Endodermal cell (in vitro differentiated cells): ENCODE measurements around the gene PCBP3. TPM values are rescaled to one million over a fixed set of nuclear protein-coding genes. Genes with fewer than 3 reads are reported as not detected.

ENCODE experiments used
- DNase-seq: peaks from one replicate; pipeline ENCODE4 v3.0.0-alpha.2; 2017
- H3K27ac ChIP-seq: 2 replicates; pipeline ENCODE4 v1.5.1; 2013; ENCODE audit warnings: mild to moderate bottlenecking, low read depth, low read length, moderate library complexity
- H3K27me3 ChIP-seq: 2 replicates; pipeline ENCODE4 v1.6.1; 2013; ENCODE audit warnings: mild to moderate bottlenecking, low read length, moderate library complexity; ENCODE audit not compliant: insufficient read depth, control insufficient read depth, poor library complexity, severe bottlenecking
- H3K36me3 ChIP-seq: 2 replicates; pipeline ENCODE4 v1.7.0; 2013; ENCODE audit warnings: mild to moderate bottlenecking, low read length, moderate library complexity; ENCODE audit not compliant: control insufficient read depth, insufficient read depth
- H3K4me1 ChIP-seq: one replicate; pipeline ENCODE4 v1.7.0; 2013; ENCODE audit warnings: low read length; ENCODE audit not compliant: control insufficient read depth, insufficient read depth
- H3K4me3 ChIP-seq: 2 replicates; pipeline ENCODE4 v1.5.1; 2013; ENCODE audit warnings: mild to moderate bottlenecking, low read length, moderate library complexity
- H3K9ac ChIP-seq: 2 replicates; pipeline ENCODE4 v1.6.1; 2013; ENCODE audit warnings: mild to moderate bottlenecking, low read length, moderate library complexity; ENCODE audit not compliant: poor library complexity, severe bottlenecking; ENCODE audit errors: extremely low read depth
- H3K9me3 ChIP-seq: 2 replicates; pipeline ENCODE4 v1.6.1; 2013; ENCODE audit warnings: mild to moderate bottlenecking, low read length, moderate library complexity; ENCODE audit not compliant: control insufficient read depth
- H3K27ac Mint-ChIP-seq: 2 replicates; pipeline ENCODE4 v1.8.0; 2020; ENCODE audit warnings: mixed read lengths
- H3K27me3 Mint-ChIP-seq: 2 replicates; pipeline ENCODE4 v1.8.0; 2021; ENCODE audit warnings: mild to moderate bottlenecking, mixed read lengths; ENCODE audit not compliant: insufficient read depth
- H3K36me3 Mint-ChIP-seq: 2 replicates; pipeline ENCODE4 v1.8.0; 2020; ENCODE audit warnings: low read depth, mixed read lengths
- H3K4me1 Mint-ChIP-seq: 2 replicates; pipeline ENCODE4 v1.8.0; 2020; ENCODE audit warnings: mixed read lengths
- H3K4me3 Mint-ChIP-seq: 2 replicates; pipeline ENCODE4 v1.8.0; 2020; ENCODE audit warnings: mild to moderate bottlenecking, moderate library complexity, mixed read lengths
- H3K9me3 Mint-ChIP-seq: 2 replicates; pipeline ENCODE4 v1.8.0; 2020; ENCODE audit warnings: mild to moderate bottlenecking, mixed read lengths
- CTCF ChIP-seq: fragments of 200-600 bp; sonication (generic); conservative IDR thresholded peaks from 2 replicates; pipeline ENCODE4 v1.5.0; 2021; ENCODE audit warnings: antibody characterized with exemption, mild to moderate bottlenecking
- WGBS, 2 experiments: methylation state at CpG; one replicate each; pipeline versions ENCODE4 v1.1.5 to v1.1.7; 2013; ENCODE audit warnings: missing lambda C conversion rate in 2 of 2, mixed read lengths in 1 of 2; ENCODE audit not compliant: insufficient coverage in 1 of 2, insufficient read length in 1 of 2; 5-methylcytosine and 5-hydroxymethylcytosine counted together
- total RNA-seq, 2 donors: library from RNA; stranded (reverse); fragmentation: NEBNext Ultra II Directional in 1 of 2; extraction: Animal tissue kit (Norgen Biotek cat#: 25700) in 1 of 2; gene quantifications; 2 replicates in 1 of 2; 3 replicates in 1 of 2; pipeline ENCODE4 v1.2.1, GENCODE V29; 2021

The PCBP3 gene
- total RNA-seq, 2 donors from 2014 or later: 2.1 to 10.6 TPM

- no peak overlapping the region for H3K4me3 Mint-ChIP-seq
- TF ChIP-seq CTCF: no peak
- WGBS, 2 experiments: 86 to 88% methylated on average over 20 to 26 of the region's 26 CpGs
- no peaks in the 10 kb centered on the region for H3K27me3 ChIP-seq
- no peak overlapping the region for H3K9ac ChIP-seq
- no peaks in the 10 kb centered on the region for H3K9me3 Mint-ChIP-seq
- H3K9me3 ChIP-seq: no peaks in the 10 kb centered on the region
- peaks cover 4% of the 10 kb centered on the region for H3K27me3 Mint-ChIP-seq
- no peak for DNase-seq
- H3K36me3 ChIP-seq: no peaks in the 10 kb centered on the region
- H3K27ac Mint-ChIP-seq: no peak overlapping the region
- H3K4me3 ChIP-seq: no peak overlapping the region
- no peaks in the 10 kb centered on the region for H3K4me1 ChIP-seq
- no peaks in the 10 kb centered on the region for H3K4me1 Mint-ChIP-seq
- no peak overlapping the region for H3K27ac ChIP-seq
- H3K36me3 Mint-ChIP-seq: no peaks in the 10 kb centered on the region
These were observed 248.0 kb downstream of the PCBP3 start for GRCh38 chr21:45891388-45892155.

- Histone ChIP-seq H3K4me3 (no peak overlapping the region), H3K27ac (no peak overlapping the region), H3K27me3 (no peaks in the 10 kb centered on the region), H3K9me3 (no peaks in the 10 kb centered on the region), H3K4me1 (no peaks in the 10 kb centered on the region), H3K36me3 (no peaks in the 10 kb centered on the region), H3K9ac (no peak overlapping the region)
- Mint-ChIP-seq H3K4me1 (no peaks in the 10 kb centered on the region), H3K36me3 (no peaks in the 10 kb centered on the region), H3K4me3 (no peak overlapping the region), H3K27me3 (peaks cover 4% of the 10 kb centered on the region), H3K27ac (no peak overlapping the region), H3K9me3 (no peaks in the 10 kb centered on the region)
- no peak for DNase-seq
- TF ChIP-seq CTCF: no peak
- WGBS, 2 experiments: 64 to 85% methylated on average over 10 to 26 of the region's 26 CpGs
These were observed 248.8 kb downstream of the PCBP3 start for GRCh38 chr21:45892156-45892915.

- H3K27me3 Mint-ChIP-seq: peaks cover 4% of the 10 kb centered on the region
- TF ChIP-seq CTCF: no peak
- no peak overlapping the region for H3K27ac Mint-ChIP-seq
- Histone ChIP-seq H3K4me3 (no peak overlapping the region), H3K27me3 (no peaks in the 10 kb centered on the region), H3K27ac (no peak overlapping the region), H3K36me3 (no peaks in the 10 kb centered on the region), H3K9me3 (no peaks in the 10 kb centered on the region), H3K4me1 (no peaks in the 10 kb centered on the region), H3K9ac (no peak overlapping the region)
- H3K9me3 Mint-ChIP-seq: no peaks in the 10 kb centered on the region
- no peak for DNase-seq
- H3K4me1 Mint-ChIP-seq: no peaks in the 10 kb centered on the region
- no peak overlapping the region for H3K4me3 Mint-ChIP-seq
- H3K36me3 Mint-ChIP-seq: no peaks in the 10 kb centered on the region
- whole genome bisulfite sequencing, 2 experiments: 82 to 85% methylated on average over 6 to 11 of the region's 11 CpGs
These were observed 249.6 kb downstream of the PCBP3 start for GRCh38 chr21:45892916-45893739.
